ENCODE data around the gene DUSP11. TPM values are rescaled to one million over a fixed set of nuclear protein-coding genes. Genes with fewer than 3 reads are reported as not detected.

DUSP11 gene
- total RNA-seq, 1 experiment from 2014 or later: 84.2 TPM

Other genes starting within 250 kb of the DUSP11 start
- gene NAT8, start 137.7 kb downstream of the DUSP11 start, total RNA-seq (2014; rRNA removed; shearing (Covaris generic); ENCODE audit: low replicate concordance): not detected in 2 replicates
- 37.4 and 78.0 TPM in 2 replicates for gene TPRKB, start 42.8 kb downstream of the DUSP11 start, total RNA-seq (2014; rRNA removed; shearing (Covaris generic); ENCODE audit: low replicate concordance)
- not detected in 2 replicates for gene C2orf78, start 4.1 kb upstream of the DUSP11 start, total RNA-seq (2014; rRNA removed; shearing (Covaris generic); ENCODE audit: low replicate concordance)
- gene STAMBP, start 48.9 kb upstream of the DUSP11 start, total RNA-seq (2014; rRNA removed; shearing (Covaris generic); ENCODE audit: low replicate concordance): 32.3 and 73.8 TPM in 2 replicates
- gene ACTG2, start 112.9 kb upstream of the DUSP11 start, total RNA-seq (2014; rRNA removed; shearing (Covaris generic); ENCODE audit: low replicate concordance): not detected in 2 replicates
- 88.0 and 130 TPM in 2 replicates for gene DGUOK, start 146.8 kb upstream of the DUSP11 start, total RNA-seq (2014; rRNA removed; shearing (Covaris generic); ENCODE audit: low replicate concordance)
- 11.6 and 13.6 TPM in 2 replicates for gene TET3, start 204.8 kb upstream of the DUSP11 start, total RNA-seq (2014; rRNA removed; shearing (Covaris generic); ENCODE audit: low replicate concordance)

Measured in Karpas-422 (cell line).